NOMO-1 (cell line): ENCODE measurements around the gene TBCCD1.
"Not testable (repeated sequence)": the region's sequence is repeated elsewhere in the genome, so short reads cannot be mapped to it uniquely, and the experiment has no call there.

Experiments used
- DNase-seq, 2 experiments: peaks; one replicate each; lab custom pipeline; 2025; ENCODE audit not compliant: unreplicated experiment in 2 of 2; lab: John Stamatoyannopoulos, UW

The TBCCD1 gene

GRCh38 chr3:186569361-186569760 is 2.2 kb upstream of the TBCCD1 start:
- not testable (repeated sequence) for DNase-seq

- DNase-seq, result no peak
Observed at GRCh38 chr3:186566772-186567071, 417 bp downstream of the TBCCD1 start.

- DNase-seq, result no peak
Observed at GRCh38 chr3:186564586-186564985, 2.6 kb downstream of the TBCCD1 start.

GRCh38 chr3:186552408-186553031 is 14.6 kb downstream of the TBCCD1 start:
- no peak for DNase-seq

- no peak for DNase-seq
Observed at GRCh38 chr3:186551387-186551786, 15.8 kb downstream of the TBCCD1 start.

GRCh38 chr3:186549497-186549896 is 17.6 kb downstream of the TBCCD1 start:
- DNase-seq, result no peak

GRCh38 chr3:186544281-186544680 is 22.9 kb downstream of the TBCCD1 start, which contains the start of gene CRYGS:
Gene CRYGS, minus strand, starts transcription at chr3:186544380. Its CDS starts 54 bp downstream, at chr3:186544326.
- DNase-seq, result no peak

GRCh38 chr3:186540835-186541226 is 26.3 kb downstream of the TBCCD1 start:
- no peak for DNase-seq

- peak; percentile 21 to 84 for DNase-seq
Observed at GRCh38 chr3:186540221-186540834, 26.8 kb downstream of the TBCCD1 start.

GRCh38 chr3:186538779-186539178 is 28.4 kb downstream of the TBCCD1 start:
- no peak for DNase-seq

GRCh38 chr3:186536883-186537844 is 30.0 kb downstream of the TBCCD1 start:
- peak in 1 of 2 experiments; percentile 37 for DNase-seq

GRCh38 chr3:186534113-186534669 is 32.9 kb downstream of the TBCCD1 start:
- peak; percentile 64 to 99 for DNase-seq

- DNase-seq, result peak; percentile 63 to 89
Observed at GRCh38 chr3:186532598-186533072, 34.5 kb downstream of the TBCCD1 start.

GRCh38 chr3:186531694-186532093 is 35.4 kb downstream of the TBCCD1 start:
- DNase-seq, result not testable (repeated sequence)

GRCh38 chr3:186530415-186530814 is 36.7 kb downstream of the TBCCD1 start:
- no peak for DNase-seq

- DNase-seq, result no peak
Observed at GRCh38 chr3:186529201-186529999, 37.7 kb downstream of the TBCCD1 start.

GRCh38 chr3:186526256-186526606 is 40.9 kb downstream of the TBCCD1 start:
- no peak for DNase-seq

- no peak for DNase-seq
Observed at GRCh38 chr3:186525369-186526255, 41.5 kb downstream of the TBCCD1 start.

GRCh38 chr3:186524616-186525015 is 42.5 kb downstream of the TBCCD1 start:
- no peak for DNase-seq
